Lower leg skin (tissue), 4 donors: ENCODE measurements around the gene RRAGC. TPM values are rescaled to one million over a fixed set of nuclear protein-coding genes. Genes with fewer than 3 reads are reported as not detected.
"Not testable (repeated sequence)": the region's sequence is repeated elsewhere in the genome, so short reads cannot be mapped to it uniquely, and the experiment has no call there.

ENCODE experiments used
- DNase-seq, 2 donors: peaks; one replicate each; pipeline ENCODE4 v3.0.0-alpha.2; 2019; ENCODE audit warnings: low spot score in 2 of 2
- H3K4me3 ChIP-seq: fragments of 200-600 bp; sonication (generic); 2 replicates; pipeline ENCODE4 v1.5.1; 2017; ENCODE audit warnings: mild to moderate bottlenecking, low read depth; ENCODE audit not compliant: poor library complexity, severe bottlenecking
- POLR2A ChIP-seq, 2 donors: fragments of 450-650 bp; IDR thresholded peaks; one replicate each; pipeline ENCODE4 v1.6.1; 2016 to 2017; ENCODE audit warnings: antibody characterized with exemption in 2 of 2, mild to moderate bottlenecking in 1 of 2, moderate library complexity in 1 of 2
- WGBS, 2 donors: methylation state at CpG; one replicate each; pipeline ENCODE4 v1.1.5; 2018; 5-methylcytosine and 5-hydroxymethylcytosine counted together
- intact Hi-C: fragments of 100-400 bp; cut with DNase I; formaldehyde crosslinking; loops from one replicate; pipeline ENCODE4 v1.15.0; 2023; ENCODE audit warnings: low total_unique reads
- total RNA-seq, 4 donors: library from RNA; depleted of rRNA; stranded (reverse); fragments of >200 nt; gene quantifications; one replicate each; pipeline ENCODE4 v1.1.0, GENCODE V29; 2016
- TF ChIP-seq, protein P1 (sequence below), 3 donors: fragments of 450-650 bp; IDR thresholded peaks; one replicate each; pipeline ENCODE4 v1.5.1; 2016; ENCODE audit warnings: antibody characterized with exemption in 3 of 3, mild to moderate bottlenecking in 3 of 3, moderate library complexity in 2 of 3

The RRAGC gene
- total RNA-seq, 4 donors from 2014 or later = 19.5 to 27.7 (median 21.6) TPM

DNA sequence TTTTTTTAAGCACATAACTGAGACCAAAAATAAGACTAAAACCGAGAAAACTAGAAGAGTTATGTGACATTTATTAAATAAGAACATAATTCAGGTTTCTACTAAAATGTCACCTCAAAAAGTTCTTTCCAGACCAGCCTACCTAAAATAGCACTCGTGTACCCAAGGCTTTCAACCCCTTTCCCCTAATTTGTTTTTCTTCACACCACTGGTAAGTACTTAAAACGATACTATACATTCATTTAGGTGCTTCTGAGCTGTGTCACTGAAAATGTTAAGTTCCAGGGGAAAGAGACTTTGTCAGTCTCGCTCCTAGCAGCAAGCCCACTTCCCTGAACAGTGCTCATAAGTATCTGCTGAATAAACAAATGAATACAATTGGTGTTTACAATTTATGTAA lies 6.8 kb downstream of the RRAGC start:
- WGBS, 2 donors = 81 to 84% methylated on average over 4 of the region's 4 CpGs
- TF ChIP-seq POLR2A (IDR thresholded peaks at IDR 0.05) = no peak
- TF ChIP-seq, protein P1, sequence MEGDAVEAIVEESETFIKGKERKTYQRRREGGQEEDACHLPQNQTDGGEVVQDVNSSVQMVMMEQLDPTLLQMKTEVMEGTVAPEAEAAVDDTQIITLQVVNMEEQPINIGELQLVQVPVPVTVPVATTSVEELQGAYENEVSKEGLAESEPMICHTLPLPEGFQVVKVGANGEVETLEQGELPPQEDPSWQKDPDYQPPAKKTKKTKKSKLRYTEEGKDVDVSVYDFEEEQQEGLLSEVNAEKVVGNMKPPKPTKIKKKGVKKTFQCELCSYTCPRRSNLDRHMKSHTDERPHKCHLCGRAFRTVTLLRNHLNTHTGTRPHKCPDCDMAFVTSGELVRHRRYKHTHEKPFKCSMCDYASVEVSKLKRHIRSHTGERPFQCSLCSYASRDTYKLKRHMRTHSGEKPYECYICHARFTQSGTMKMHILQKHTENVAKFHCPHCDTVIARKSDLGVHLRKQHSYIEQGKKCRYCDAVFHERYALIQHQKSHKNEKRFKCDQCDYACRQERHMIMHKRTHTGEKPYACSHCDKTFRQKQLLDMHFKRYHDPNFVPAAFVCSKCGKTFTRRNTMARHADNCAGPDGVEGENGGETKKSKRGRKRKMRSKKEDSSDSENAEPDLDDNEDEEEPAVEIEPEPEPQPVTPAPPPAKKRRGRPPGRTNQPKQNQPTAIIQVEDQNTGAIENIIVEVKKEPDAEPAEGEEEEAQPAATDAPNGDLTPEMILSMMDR (IDR thresholded peaks at IDR 0.05) = no peak

DNA sequence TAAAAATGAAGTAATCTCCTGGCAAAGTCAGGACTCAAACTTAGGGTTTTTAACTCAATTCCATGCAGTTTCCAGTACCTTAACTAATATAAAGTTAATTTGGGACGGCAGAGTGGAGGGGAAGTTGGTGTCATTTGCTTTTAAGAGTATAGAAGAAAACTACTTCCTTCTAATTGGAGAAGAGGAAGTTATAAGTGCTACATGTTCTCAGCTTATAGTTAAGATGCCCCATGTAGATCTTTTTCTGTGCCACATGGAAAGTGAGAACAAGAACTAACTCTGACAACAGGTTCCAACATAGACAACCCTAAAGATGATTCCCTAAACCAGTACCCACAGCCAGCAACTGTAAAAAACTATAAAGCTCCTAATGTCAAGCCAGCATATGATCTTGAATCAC lies 11.5 kb downstream of the RRAGC start:
- TF ChIP-seq, protein P1 (IDR thresholded peaks at IDR 0.05) = no peak
- TF ChIP-seq POLR2A (IDR thresholded peaks at IDR 0.05) = no peak
- 78 to 88% methylated on average over 1 of the region's 1 CpG for WGBS, 2 donors
- intact Hi-C loops = no loop called here
- no peak overlapping the region for H3K4me3 ChIP-seq
- DNase-seq = no peak

More for the DNA sequence above, 6.8 kb downstream of the RRAGC start:
- H3K4me3 ChIP-seq = no peak overlapping the region
- DNase-seq = no peak
- intact Hi-C loops = no loop called here

DNA sequence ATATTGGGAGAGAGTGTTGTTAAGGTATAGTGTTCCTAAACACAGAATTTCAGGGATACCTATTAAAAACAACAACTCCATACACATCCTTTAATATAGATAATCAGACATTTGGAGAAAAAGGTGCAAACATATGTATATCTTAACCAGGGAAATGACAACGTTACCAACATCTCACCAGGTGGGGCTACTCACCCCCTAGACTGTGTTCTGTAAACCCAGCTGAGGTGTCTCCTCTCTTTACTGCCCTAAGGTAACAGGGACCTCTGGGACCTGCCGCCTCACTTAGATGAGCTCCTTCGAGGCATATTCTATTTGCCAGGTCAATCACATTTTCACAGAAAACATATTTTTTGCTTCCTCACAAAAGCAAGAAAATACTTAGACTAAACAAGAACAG lies 13.4 kb downstream of the RRAGC start:
- intact Hi-C loops = no loop called here
- WGBS, 2 donors = 78 to 93% methylated on average over 3 of the region's 3 CpGs
- no peak for DNase-seq
- no peak for TF ChIP-seq POLR2A (IDR thresholded peaks at IDR 0.05)
- TF ChIP-seq, protein P1 (IDR thresholded peaks at IDR 0.05) = no peak
- H3K4me3 ChIP-seq = no peak overlapping the region

DNA sequence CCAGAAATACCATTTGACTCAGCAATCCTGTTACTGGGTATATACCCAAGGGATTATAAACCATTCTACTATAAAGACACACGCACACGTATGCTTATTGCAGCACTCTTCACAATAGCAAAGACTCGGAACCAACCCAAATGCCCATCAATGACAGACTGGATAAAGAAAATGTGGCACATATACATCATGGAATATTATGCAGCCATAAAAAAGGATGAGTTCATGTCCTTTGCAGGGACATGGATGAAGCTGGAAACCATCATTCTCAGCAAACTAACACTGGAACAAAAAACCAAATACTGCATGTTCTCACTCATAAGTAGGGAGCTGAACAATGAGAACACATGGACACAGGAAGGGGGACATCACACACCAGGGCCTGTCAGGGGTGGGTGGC lies 14.5 kb downstream of the RRAGC start:
- intact Hi-C loops, H3K4me3 ChIP-seq, DNase-seq: not testable (repeated sequence)
- WGBS, 2 donors = 98 to 100% methylated on average over 3 of the region's 3 CpGs

DNA sequence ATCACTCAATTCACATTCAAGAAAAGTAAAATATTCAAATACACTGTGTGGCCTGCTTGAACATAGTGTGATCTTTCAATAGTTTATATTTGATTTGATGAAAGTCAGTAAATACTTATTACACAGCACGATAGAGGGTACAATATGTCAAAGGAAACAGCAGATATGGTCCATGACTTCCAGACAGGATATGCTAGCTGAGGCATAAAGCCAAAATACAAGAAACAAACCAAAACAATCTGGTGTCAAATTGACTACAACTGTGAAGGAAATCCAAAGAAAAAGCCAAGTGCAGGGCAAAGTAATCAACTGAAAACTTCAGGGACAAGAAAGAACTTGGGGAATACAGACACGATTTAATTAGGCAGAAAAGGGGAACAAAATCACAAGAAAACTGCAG lies 19.3 kb downstream of the RRAGC start:
- intact Hi-C loops = no loop called here
- 30 to 40% methylated on average over 2 of the region's 2 CpGs for WGBS, 2 donors
- no peak for DNase-seq
- H3K4me3 ChIP-seq = no peak overlapping the region
- TF ChIP-seq POLR2A (IDR thresholded peaks at IDR 0.05) = no peak
- TF ChIP-seq, protein P1 (IDR thresholded peaks at IDR 0.05) = no peak

DNA sequence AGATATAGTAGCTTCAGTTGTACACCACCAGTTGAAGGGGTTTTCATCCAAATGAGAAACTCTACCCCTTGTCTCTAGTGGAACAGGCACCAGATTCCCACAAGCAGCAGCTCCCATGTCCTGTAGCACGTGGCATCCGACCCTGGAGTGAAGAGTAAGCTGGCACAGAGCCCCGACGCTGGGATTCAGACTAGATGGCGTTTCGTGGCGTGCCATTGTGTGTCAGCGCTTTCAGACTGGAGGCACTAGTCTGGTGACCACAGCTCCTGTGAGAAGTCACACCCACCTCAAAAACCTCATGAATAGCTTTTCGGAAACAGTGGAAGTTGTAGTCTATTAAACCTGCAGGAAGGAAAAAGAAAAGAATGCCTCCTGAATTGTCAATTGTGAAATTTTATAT lies 20.2 kb downstream of the RRAGC start:
- intact Hi-C loops = loop anchor here (10.0 kb wide), 1 partner anchor 815 kb away; no protein-coding TSS in a partner anchor
- 74% methylated on average over 9 of the region's 9 CpGs for WGBS, 2 donors
- no peak overlapping the region for H3K4me3 ChIP-seq
- TF ChIP-seq POLR2A (IDR thresholded peaks at IDR 0.05) = no peak
- TF ChIP-seq, protein P1 (IDR thresholded peaks at IDR 0.05) = no peak
- no peak for DNase-seq

DNA sequence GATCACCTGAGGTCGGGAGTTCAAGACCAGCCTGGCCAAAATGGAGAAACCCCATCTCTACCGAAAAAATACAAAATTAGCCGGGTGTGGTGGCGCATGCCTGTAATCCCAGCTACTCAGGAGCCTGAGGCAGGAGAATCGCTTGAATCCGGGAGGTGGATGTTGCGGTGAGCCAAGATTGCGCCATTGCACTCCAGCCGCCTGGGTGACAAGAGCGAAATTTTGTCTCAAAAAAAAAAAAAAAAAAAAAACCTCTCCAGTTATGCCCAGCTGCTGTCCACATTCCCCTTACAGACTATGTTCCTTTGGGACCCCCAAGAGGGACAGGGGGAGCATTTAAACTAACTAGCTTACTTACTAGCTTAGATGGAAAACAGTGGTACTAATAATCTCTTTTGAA lies 23.3 kb downstream of the RRAGC start:
- WGBS, 2 donors = 74 to 76% methylated on average over 10 of the region's 10 CpGs
- H3K4me3 ChIP-seq, DNase-seq: not testable (repeated sequence)
- intact Hi-C loops = loop anchor here (10.0 kb wide), 1 partner anchor 812 kb away; no protein-coding TSS in a partner anchor
